Stimulated activated CD4-positive, alpha-beta T cell treated with anti-CD3 and anti-CD28 coated beads, Interleukin-2, amount 100 ng/mL, for 48 hours (primary cell): Measurements from ENCODE around the gene MCM3AP.
A peak's percentile ranks its signal among the peaks of the same experiment; 100 is the strongest.
"Not testable (repeated sequence)": the region's sequence is repeated elsewhere in the genome, so short reads cannot be mapped to it uniquely, and the experiment has no call there.

ENCODE experiments used
- DNase-seq, 2 donors: peaks; one replicate each; pipeline ENCODE4 v3.0.0-alpha.2; 2020

The MCM3AP gene

DNA sequence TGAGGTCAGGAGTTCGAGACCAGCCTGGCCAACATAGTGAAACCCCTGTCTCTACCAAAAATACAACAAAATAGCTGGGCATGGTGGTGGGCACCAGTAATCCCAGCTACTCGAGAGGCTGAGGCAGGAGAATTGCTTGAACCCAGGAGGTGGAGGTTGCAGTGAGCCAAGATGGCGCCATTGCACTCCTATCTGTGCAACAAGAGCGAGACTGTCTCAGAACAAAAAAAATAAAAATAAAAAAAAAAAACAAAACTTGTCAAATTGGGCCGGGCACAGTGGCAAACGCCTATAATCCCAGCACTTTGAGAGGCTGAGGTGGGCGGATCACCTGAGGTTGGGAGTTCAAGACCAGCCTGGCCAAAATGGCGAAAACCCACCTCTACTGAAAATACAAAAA lies 24.8 kb upstream of the MCM3AP start:
- DNase-seq, result not testable (repeated sequence)

DNA sequence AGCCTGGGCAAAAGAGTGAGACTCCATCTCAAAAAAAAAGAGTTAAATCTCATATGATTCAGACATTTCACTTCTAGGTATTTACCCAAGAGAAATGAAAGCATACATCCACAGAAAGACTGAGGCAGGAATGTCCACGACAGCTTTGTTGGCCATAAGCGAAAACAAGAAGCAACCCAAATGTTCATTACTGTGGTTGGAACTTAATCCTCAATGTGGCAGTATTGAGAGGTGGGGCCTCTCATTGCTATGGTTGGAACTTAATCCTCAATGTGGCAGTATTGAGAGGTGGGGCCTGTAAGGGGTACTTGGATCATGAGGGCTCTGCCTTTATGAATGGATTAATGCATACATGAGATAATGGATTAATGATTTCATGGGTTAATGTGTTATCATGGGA lies 23.0 kb upstream of the MCM3AP start:
- DNase-seq, result no peak

DNA sequence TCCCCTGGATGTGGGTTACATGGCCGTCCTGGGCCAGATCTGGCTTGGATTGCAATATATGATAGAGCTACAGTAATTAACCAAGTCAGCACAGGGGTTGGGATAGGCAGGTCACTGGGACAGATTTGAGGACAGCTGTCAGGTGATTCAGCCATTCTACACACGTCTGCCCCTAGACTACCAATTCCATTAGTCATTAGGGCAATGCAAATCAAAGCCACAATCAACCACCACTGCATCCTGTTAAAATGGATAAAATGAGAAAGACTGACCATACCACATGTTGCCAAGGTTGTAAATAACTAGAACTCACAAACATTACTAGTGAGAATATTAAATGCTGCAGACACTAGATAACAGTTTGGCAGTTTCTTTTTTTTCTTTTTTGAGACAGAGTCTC lies 22.2 kb upstream of the MCM3AP start:
- DNase-seq, result no peak

DNA sequence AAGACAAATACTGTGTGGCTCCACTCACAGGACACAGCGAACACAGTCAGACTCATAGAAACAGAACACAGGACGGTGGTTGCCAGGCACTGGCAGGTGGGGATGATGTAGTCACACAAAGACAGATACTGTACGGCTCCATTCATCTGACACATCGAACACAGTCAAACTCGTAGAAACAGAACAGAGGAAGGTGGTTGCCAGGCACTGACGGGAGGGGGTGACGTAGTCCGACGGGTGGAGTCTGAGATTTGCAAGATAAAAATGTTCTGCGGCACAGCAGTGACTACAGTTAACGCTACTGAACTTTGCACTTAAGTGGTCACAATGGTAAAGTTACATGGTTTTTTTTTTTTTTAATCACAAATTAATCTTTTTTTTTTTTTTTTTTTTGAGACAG lies 19.5 kb upstream of the MCM3AP start:
- no peak for DNase-seq

DNA sequence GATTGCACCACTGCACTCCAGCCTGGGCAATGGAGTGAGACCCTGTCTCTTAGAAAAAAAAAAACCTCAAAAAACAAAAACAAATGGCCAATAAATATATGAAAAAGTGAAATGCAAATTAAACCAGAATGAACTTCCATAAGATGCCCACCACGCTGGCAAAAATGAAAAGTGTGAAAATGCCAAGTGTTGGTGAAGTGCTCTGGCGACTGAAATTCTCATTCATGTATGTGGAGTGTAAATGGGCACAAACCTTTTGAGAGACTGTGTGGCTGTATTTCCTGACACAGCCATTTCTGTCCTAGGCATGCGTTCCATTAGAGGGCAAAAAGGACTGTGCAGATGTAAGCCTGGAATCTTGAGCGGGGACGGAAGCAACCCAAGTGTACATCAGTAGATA lies 19.0 kb upstream of the MCM3AP start:
- DNase-seq, result no peak

DNA sequence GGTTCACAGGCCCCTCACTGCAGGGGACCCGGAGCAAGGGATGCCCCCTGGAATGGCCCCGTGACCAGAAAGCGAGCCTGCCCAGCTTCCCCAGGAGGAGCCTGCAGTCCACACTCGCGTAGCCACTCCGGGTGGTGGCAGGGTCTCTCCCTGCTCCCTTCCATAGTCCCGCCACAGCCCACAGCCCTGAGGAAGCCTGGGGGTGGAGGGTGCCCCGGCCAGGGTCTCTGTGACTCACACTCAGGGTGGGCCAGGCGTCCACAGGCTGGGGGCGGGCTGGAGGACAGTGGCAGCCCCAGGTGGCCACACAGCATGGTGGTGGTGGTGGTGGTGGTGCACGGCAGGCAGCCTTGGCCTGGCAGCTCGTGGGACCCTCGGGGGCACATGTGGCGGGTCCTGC lies 16.3 kb upstream of the MCM3AP start:
- no peak for DNase-seq

DNA sequence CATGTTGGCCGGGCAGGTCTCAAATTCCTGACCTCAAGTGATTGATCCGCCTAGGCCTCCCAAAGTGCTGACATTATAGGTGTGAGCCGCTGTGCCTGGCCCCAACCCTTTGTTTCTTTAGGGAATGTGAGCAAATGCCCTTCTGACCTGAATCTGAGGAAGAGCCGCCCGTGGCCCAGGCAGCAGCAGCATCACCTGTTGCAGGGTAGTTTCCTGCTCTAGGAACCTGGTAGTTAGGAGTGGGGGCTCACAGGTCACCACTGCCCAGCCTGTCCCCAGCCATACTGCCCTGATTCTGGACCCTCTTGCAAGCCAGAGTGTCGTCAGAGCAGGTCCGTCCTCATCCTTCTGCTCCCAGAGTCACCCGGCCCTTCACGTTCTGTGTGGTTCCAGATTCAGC lies 13.8 kb upstream of the MCM3AP start:
- no peak for DNase-seq

DNA sequence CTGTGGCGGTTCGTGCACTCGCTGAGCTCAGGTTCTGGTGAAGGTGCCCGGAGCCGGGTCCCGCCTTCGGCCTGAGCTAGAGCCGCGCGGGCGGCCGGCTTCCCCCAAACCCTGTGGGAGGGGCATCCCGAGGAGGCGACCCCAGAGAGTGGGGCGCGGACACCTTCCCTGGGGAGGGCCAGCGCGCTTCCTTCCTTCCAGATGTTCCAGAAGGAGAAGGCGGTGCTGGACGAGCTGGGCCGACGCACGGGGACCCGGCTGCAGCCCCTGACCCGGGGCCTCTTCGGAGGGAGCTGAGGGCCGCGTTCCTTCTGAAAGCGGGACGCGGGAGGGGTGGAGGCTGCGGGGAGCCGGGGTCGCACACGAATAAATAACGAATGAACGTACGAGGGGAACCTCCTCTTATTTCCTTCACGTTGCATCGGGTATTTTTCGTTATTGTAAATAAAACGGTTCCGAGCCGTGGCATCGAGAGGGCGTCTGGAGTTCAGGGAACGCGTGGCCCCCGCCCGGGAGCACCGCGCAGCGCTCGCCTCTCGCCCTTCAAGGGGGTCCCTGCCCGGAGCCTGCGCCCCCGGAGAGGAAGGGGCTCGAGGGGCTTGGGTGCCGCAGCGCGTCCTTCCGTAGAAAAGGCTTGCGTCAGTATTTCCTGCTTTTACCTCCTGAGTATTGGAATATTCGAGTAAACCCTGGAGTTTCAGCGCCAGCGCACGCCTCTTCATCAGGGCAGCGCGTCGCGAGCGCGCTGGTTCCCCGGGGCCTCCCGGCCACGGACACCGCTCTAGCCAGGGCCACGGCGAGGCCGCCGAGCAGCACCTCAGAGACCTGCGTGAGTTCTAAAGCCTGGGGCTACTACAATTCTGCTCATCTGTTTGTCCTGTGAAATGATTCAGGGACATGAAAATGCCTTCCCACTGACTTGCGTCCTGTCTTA lies 12.2 kb upstream of the MCM3AP start:
- no peak for DNase-seq

DNA sequence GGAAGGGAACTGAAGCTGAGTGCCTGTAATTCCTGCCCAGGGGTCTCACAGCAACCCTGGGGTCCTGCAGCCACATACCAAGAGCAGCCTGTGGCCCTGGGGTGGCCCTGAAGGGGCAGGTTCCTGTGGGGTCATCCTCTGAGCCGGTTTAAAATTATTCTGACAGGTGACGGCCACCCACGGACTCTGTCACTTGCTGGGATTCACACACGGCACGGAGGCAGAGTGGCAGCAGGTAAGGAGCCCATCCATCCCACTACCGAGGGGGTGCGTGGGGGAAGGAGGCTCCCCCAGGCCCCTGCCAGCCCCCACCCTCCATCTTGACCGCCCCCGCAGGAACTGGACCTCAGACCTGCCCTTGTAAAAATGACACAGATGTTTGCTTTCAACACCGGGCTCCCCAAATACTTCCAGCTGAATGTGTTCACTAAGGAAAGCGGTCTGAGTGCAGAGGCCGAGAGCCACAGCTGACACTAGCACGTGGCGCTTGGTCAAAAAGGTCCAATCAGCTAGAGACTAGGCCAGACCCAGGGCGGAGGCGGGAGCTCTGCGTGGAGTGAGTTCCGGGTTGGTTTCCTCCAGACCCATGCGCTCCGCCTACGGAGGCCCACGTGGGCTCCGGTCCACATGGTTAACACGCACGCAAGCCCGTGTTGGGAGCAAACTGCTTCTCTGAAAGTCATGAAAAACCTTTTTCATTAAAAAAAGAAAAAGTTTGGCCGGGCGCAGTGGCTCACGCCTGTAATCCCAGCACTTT lies 10.8 kb upstream of the MCM3AP start:
- DNase-seq, result peak; percentile 39 to 40

DNA sequence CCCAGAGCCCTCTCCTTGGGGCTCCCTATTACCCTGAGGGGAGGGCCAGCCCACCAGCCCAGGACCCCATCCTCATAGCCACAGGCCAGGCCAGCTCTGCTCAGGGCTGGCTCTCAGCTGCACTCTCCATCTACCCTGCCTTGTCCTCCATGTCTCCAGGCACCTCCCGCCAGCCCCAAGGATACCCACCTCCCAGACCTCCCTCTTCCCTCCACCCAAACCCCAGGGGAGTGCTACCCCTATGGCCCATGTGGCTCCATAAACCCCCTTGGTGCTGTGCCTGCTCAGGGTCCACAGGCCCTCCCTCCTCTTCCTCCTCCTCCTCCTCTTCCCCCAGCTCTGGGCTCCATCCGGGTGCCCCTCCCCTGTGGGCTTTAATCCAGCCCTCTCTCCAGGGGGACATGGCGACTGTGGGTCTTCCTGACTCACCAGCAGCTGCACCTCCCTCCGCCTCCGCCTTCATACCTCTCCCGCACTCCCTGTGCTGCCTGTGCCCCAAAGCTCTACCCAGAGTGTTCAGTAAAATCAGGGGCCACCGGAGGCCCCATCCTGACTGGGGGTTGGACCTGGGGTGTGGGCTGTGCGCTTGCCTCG lies 9.9 kb upstream of the MCM3AP start:
- no peak for DNase-seq

DNA sequence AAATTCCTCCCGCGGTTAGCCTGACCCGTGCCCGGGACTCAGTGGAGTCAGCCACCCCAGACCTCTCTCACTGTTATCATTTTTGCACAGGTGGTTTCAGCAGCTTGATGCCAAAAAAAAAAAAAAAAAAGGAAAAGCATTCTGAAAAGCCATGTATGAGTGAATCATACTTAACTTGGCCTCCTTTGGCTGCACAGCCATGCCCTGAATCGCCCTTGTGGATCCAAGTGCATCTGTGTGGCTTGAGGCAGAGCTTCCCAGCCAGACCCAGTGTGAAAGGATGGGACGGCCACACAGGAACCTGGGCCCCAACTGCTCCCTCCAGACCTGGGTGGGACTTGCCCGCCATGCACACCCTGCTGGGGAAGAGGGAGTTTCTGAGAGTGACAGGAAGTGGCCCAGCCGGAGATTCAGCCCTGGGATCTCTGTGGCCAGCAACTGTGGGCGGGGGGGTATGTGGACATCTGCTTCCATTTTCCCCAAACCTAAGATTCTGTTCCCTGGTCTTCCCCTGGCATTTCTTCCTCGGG lies 9.3 kb upstream of the MCM3AP start:
- no peak for DNase-seq

DNA sequence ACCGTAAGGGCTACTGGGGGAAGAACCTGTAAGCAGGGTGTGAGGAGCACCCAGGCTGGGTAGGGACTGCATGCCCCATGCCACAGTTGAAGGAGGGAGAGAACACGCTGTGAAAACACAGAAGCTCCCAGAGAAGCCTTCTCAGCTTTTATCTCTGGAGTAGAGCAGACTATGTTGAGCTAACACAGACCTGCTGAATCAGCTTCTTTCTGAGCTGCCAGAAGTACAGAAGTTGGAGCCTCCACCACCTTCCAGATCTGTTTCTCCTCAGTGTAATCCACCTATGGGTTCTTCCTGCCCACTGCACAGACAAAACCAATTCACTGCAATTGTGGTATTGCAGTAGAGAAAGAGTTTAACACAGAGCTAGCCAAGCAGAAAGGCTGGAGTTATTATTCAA lies 6.2 kb upstream of the MCM3AP start:
- no peak for DNase-seq

DNA sequence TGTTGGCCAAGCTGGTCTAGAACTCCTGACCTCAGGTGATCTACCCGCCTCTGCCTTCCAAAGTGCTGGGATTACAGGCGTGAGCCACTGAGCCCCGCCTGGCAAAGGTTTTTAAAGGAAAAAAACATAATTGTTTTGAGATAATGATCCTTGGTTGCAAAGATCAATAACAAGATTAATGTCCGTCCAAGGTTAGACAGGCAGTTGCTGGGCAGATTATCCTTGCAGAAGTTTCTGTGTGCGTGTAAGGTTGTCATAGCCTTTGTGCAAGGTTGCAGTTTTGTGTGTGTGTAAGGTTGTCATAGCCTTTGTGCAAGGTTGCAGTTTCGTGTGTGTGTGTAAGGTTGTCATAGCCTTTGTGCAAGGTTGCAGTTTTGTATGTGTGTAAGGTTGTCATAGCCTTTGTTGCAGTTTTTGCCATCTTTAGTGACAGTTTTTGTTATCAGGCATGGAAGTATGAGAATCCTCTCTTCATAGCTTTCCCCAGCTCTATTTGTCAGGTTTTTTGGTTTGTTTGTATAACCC lies 4.3 kb upstream of the MCM3AP start:
- no peak for DNase-seq

DNA sequence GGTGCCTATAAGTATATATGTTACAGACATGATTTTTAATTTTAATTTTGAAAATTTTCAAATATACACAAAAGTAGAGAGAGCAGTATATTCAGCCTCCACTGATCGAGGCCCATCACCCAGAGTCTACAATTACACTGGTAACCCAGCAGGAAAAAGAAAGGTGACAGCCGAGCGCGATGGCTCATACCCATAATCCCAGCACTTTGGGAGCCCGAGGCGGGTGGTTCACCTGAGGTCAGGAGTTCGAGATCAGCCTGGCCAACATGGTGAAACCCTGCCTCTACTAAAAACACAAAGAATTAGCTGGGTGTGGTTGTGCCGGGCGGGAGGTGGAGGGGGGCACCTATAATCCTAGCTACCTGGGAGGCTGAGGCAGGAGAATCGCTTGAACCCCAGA lies 2.1 kb upstream of the MCM3AP start:
- DNase-seq, result no peak

DNA sequence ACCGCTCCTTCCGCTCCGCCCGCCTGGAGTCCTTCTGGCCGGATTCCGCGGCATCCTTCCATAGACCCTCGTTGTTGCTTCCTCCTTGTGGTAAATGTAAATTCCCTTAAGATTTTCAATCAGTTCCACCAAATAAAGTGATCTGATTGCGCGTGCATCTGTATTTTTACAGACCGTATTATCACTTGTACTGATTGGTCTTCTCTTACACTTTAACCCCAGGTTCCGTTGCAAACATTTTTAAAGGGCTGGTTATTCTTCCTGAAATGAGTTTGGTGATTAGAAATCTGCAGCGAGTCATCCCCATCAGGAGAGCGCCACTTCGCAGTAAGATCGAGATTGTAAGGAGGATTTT lies 1.2 kb upstream of the MCM3AP start:
- DNase-seq, result no peak

DNA sequence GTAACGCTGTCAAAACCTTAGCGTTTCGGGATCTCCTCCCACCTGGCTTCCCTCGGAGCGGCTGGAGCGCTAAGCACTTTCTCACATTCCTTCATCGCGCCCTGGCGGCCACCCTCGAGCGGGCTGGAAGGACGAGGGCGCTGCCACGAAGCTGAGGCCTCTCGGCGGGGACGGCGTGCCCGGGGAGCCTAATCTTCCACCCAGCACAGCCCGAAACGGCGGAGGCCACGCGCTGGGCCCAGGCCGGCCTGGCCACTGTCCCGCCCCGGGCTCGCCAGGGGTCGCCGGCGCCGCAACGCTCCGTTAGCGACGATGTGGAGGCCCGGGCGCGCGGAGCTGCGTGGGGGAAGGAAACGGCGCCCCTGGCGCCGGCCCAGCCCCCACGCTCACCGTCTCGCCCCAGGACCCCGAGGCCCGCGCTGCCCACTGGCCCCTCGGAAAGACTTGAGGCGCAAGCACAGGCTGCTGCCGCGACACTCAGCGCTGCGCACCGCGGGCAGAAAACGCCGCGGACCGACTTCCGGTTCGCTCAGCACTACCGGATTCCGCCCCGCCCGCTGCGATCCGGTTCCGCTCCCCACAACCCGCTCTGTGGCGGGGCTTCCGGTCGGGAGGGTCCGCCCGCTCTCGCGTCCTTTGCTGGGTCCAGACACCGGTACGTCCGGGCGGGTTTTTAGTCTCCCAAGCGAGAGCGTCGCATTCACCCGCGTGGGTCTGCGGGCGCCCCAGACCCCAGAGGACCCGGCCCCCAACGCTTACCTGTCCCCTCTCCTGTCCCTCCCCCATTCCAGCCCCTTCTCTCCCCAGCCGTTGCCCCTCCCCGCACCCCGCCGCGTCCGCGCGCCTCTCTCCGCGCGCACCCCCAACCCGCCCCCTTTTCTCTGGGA lies 593 bp upstream of the MCM3AP start, which contains the start of gene YBEY:
TSS of gene YBEY (plus strand) at position 582 of the 887 bp plus-strand sequence. CDS start 572 bp downstream, outside the sequence.
- peak; percentile 81 to 84 for DNase-seq

DNA sequence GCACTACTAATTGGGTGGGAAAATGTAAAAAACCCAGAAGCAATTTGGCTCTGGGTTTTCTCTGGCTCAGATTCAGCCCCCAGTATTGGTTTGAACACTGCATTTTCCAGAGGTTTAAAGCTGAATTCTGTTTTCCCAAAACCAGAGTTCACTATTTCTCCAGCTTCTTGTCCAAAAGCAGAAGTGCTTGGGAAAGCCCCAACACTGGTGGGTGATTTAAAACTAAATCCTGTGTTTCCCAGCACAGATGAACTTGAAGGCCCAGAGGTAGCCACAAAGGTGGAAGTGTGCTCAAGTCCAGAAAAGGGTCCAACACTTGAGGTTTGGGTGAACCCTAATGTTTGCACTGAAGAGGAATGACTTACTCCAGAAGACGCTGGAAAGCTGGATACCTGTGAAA lies 678 bp downstream of the MCM3AP start:
- DNase-seq, result no peak

DNA sequence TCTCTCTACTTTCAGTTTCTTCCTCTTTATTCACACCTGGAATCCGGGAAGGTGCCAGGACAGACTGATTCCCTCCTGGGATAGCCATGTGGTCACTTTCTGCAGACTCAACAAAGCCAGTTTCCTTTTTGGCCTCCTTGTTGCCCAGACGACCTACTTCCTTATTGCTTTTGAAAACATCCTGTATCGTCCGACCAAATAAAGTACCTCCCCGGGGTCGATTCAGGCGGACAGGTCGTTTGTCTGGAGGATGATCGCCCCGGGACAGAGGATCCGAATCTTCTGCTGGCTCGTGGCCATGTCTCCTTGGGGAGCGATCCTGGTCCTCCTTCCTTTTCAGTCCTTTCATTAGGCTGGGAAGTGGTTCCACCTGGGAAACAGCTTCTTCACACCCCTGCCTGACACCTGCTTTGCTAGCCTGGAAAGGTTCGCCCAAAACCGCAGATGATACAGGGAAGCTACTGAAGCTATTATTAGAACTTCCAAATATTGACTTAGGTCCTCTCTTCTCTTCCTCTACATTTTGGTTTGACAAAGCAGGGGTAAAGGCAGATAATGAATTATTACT lies 1.2 kb downstream of the MCM3AP start:
- DNase-seq, result no peak

DNA sequence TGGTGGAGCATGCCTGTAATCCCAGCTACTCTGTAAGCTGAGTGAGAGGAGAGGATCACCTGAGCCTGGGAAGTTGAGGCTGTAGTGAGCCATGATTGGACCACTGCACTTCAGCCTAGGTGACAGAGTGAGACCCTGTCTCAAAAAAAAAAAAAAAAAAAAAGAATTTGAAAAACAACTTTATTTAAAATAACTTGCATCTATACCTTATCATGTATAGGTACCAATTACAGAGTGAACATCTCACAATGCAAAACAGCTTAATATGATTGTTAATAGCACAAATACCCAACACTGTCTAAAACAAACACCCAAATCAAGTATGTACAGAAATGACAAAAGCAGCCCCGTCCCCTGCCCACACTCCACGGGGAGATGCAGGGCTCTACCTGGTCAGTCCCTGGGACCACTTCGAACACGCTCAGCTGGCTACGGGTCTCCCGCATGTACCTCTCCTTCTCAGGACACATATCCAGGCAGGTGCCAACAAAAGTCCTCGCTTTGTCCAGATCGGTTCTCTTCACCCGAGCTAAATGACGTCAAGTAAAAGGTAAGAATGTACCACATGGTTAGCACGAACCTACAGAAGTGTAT lies 10.5 kb downstream of the MCM3AP start:
- no peak for DNase-seq

DNA sequence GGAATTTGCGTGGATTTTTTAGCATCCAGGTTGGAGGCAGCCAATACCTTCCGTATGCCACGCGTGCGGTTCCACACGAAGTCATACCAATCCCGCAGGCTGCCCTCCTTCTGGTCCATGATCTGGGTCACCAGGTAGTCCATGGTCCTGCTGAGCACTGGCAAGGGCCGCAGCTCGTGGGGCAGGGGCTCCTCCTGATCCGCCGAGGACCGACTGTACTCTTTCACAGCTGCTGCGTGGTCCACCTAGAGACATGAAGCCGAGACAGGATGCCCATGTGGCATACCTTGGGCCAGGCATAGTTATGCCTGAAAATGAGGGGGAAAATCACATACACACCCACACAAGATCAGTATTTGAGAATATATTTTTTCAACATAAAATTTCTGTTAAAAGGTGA lies 12.1 kb downstream of the MCM3AP start:
- DNase-seq, result no peak

DNA sequence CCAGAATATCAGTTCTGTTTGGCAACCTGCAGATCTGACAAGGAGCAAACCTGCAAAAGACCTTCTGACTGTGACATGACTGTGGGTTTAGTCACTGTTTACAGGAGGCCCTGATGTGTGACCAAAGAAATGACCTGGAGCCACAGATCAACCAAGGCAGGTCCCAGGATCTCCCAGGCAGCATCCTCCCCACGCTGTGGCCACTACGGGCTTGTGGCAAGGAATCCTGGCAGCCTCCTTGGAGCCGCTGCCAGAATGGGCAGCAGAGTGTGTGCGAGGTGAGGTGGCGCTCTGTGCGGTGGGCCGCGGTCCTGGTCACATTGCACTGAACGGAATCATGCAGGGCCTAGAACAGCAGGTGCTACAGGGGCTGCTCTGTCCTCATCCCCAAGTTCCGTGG lies 15.9 kb downstream of the MCM3AP start:
- no peak for DNase-seq
